Measurements from ENCODE around the gene CNN2.

CNN2 gene

DNA sequence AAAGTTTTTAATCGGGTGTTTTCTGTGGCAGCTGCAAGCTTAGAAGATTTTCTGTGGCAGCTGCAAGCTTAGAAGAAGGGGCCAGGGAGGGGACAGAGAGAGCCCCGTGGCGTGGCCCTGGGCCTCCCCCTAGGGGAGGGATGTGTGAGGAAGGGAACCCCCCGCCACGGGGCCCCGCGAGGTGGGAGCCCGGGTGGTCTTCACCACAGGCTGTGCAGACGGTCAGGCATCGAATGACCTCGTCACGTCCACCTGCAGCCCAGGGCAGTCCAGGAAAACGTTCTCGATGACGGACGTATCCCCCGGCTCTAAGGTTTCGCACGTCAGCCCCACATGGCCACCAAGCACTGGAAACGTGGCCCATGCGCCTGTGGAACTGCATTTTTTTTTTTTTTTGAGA is 60.2 kb downstream of the CNN2 start:
- Histone ChIP-seq H3K4me3 (ENCODE audit: extremely low read depth, insufficient read depth, low read length, poor library complexity, severe bottlenecking) (no peak overlapping the region), H3K36me3 (ENCODE audit: control insufficient read depth, insufficient read depth, low read length) (peaks cover 47% of the 10 kb centered on the region), H3K4me1 (ENCODE audit: control insufficient read depth, insufficient read depth, low read length, poor library complexity, severe bottlenecking) (no peaks in the 10 kb centered on the region), H3K27ac (ENCODE audit: low read depth, low read length, severe bottlenecking) (no peak overlapping the region), H3K9me3 (ENCODE audit: control insufficient read depth, low read length) (no peaks in the 10 kb centered on the region)
- WGBS, 2 experiments (ENCODE audit: insufficient coverage in 2 of 2) = 92% methylated on average over 19 to 21 of the region's 21 CpGs

DNA sequence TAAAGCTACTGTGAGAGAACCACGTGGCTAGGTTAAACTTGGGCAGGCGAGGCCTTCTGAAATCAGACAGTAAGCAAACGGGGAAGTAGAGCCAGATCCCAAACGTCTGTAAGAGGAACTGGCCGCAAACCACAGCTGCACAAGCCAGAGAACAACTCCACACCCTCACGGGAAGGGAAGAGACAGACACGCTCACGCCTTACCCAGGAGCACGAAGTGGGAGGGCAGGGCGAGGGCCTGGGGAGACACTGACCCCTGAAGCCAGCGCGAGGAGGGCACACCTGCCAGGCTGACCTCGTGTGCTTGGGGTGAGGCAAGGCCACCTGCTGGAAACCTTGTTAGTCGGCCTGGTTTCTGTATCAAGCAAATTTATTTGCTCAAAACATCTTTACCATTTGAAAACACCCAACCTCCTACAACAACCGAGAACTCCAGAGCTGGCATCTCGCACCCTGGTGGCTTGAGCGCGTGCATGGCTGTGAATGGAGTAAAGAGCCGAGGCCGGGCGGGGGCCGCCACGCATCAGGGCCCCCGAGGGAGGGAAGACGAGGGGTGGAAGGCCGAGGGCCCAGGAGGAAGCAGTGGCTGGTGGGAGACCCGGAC is 61.5 kb downstream of the CNN2 start:
- WGBS, 2 experiments (ENCODE audit: insufficient coverage in 2 of 2) = 90 to 92% methylated on average over 21 to 22 of the region's 27 CpGs
- H3K27ac ChIP-seq (ENCODE audit: low read depth, low read length, severe bottlenecking) = no peak overlapping the region
- H3K4me1 ChIP-seq (ENCODE audit: control insufficient read depth, insufficient read depth, low read length, poor library complexity, severe bottlenecking) = no peaks in the 10 kb centered on the region
- no peak overlapping the region for H3K4me3 ChIP-seq (ENCODE audit: extremely low read depth, insufficient read depth, low read length, poor library complexity, severe bottlenecking)
- no peaks in the 10 kb centered on the region for H3K9me3 ChIP-seq (ENCODE audit: control insufficient read depth, low read length)
- peaks cover 58% of the 10 kb centered on the region for H3K36me3 ChIP-seq (ENCODE audit: control insufficient read depth, insufficient read depth, low read length)

DNA sequence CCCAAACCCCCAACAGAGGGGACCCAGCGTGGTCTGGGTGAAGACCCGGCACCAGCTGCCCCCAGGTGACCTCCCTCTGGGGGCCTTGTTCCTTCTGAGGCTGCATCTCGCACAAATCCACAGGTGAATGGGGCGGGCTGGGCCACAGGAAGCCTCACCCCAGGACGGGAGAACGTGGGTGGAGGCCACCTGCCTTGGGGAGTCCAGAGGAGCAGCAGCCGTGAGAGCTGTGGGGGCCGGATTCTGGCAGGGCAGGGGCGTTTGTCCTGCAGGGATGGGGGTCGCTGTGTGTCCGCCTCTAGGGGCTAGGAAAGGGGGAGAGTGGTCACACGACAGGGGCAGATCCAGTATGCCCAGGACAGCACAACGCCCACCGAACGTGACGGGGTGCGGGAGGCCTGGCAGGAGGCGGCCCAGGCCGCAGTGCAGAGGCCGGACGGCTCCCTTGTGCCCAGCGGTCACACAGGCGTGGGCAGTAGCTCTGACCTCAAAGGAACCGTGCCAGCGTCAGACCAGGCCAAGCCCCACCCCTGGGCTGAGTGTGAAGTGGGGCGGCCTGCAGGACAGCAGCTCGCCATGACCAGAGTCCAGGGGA is 62.1 kb downstream of the CNN2 start:
- H3K9me3 ChIP-seq (ENCODE audit: control insufficient read depth, low read length) = no peaks in the 10 kb centered on the region
- no peak overlapping the region for H3K4me3 ChIP-seq (ENCODE audit: extremely low read depth, insufficient read depth, low read length, poor library complexity, severe bottlenecking)
- peaks cover 64% of the 10 kb centered on the region for H3K36me3 ChIP-seq (ENCODE audit: control insufficient read depth, insufficient read depth, low read length)
- H3K4me1 ChIP-seq (ENCODE audit: control insufficient read depth, insufficient read depth, low read length, poor library complexity, severe bottlenecking) = peaks cover 2% of the 10 kb centered on the region
- no peak overlapping the region for H3K27ac ChIP-seq (ENCODE audit: low read depth, low read length, severe bottlenecking)
- WGBS, 2 experiments (ENCODE audit: insufficient coverage in 2 of 2) = 92 to 98% methylated on average over 14 to 27 of the region's 27 CpGs
